ENCODE results near the gene NOC3L.

Gene NOC3L

GRCh38 chr10:94293354-94293753 lies 69.4 kb downstream of the NOC3L start:
- ChIA-PET CTCF (interaction anchor here (1.0 kb wide), 1 partner anchor 12 kb away, joined by 3 read pairs; no protein-coding TSS in a partner anchor), POLR2A (no interaction called here)
- Histone ChIP-seq H3K4me3 (ENCODE audit: low read depth, low read length) (no peak overlapping the region), H3K27ac (ENCODE audit: extremely low read depth, low read depth, low read length) (no peak overlapping the region), H3K36me3 (ENCODE audit: control insufficient read depth in 2 of 2, insufficient read depth in 1 of 2, low read length in 2 of 2) (no peaks in the 10 kb centered on the region; a peak in 1 of 3 replicates), H3K9me3 (ENCODE audit: control insufficient read depth, insufficient read depth, low read depth, low read length) (no peaks in the 10 kb centered on the region), H3K4me1 (ENCODE audit: control insufficient read depth, insufficient read depth, low read length) (no peaks in the 10 kb centered on the region)
- TF ChIP-seq ZNF223 (tag by site-specific recombination; IDR thresholded peaks at IDR 0.05) (no peak), PRDM1 (tag by site-specific recombination; IDR thresholded peaks at IDR 0.05) (no peak), SALL2 (tag by site-specific recombination; IDR thresholded peaks at IDR 0.05; ENCODE audit: borderline replicate concordance) (no peak), ZNF426 (tag by site-specific recombination; IDR thresholded peaks at IDR 0.05) (no peak), ZNF707 (tag by site-specific recombination; IDR thresholded peaks at IDR 0.05) (no peak), ZNF529 (tag by site-specific recombination; IDR thresholded peaks at IDR 0.05; ENCODE audit: insufficient replicate concordance) (no peak), ZNF664 (tag by site-specific recombination; IDR thresholded peaks at IDR 0.05) (no peak), YY2 (tag by site-specific recombination; IDR thresholded peaks at IDR 0.05) (no peak), ZNF560 (tag by site-specific recombination; IDR thresholded peaks at IDR 0.05; ENCODE audit: borderline replicate concordance) (no peak)
- TF ChIP-seq, protein P1, sequence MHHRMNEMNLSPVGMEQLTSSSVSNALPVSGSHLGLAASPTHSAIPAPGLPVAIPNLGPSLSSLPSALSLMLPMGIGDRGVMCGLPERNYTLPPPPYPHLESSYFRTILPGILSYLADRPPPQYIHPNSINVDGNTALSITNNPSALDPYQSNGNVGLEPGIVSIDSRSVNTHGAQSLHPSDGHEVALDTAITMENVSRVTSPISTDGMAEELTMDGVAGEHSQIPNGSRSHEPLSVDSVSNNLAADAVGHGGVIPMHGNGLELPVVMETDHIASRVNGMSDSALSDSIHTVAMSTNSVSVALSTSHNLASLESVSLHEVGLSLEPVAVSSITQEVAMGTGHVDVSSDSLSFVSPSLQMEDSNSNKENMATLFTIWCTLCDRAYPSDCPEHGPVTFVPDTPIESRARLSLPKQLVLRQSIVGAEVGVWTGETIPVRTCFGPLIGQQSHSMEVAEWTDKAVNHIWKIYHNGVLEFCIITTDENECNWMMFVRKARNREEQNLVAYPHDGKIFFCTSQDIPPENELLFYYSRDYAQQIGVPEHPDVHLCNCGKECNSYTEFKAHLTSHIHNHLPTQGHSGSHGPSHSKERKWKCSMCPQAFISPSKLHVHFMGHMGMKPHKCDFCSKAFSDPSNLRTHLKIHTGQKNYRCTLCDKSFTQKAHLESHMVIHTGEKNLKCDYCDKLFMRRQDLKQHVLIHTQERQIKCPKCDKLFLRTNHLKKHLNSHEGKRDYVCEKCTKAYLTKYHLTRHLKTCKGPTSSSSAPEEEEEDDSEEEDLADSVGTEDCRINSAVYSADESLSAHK (tag by site-specific recombination; IDR thresholded peaks at IDR 0.05), result no peak

GRCh38 chr10:94292434-94293090 lies 70.2 kb downstream of the NOC3L start:
- Histone ChIP-seq H3K27ac (ENCODE audit: extremely low read depth, low read depth, low read length) (no peak overlapping the region), H3K36me3 (ENCODE audit: control insufficient read depth in 2 of 2, insufficient read depth in 1 of 2, low read length in 2 of 2) (no peaks in the 10 kb centered on the region; a peak in 1 of 3 replicates), H3K9me3 (ENCODE audit: control insufficient read depth, insufficient read depth, low read depth, low read length) (no peaks in the 10 kb centered on the region), H3K4me1 (ENCODE audit: control insufficient read depth, insufficient read depth, low read length) (no peaks in the 10 kb centered on the region), H3K4me3 (ENCODE audit: low read depth, low read length) (no peak overlapping the region)
- ChIA-PET POLR2A (no interaction called here), CTCF (interaction anchor here (0.6 to 1.0 kb wide), 3 partner anchors 10 to 52 kb away, joined by 3 read pairs; no protein-coding TSS in a partner anchor)
- TF ChIP-seq, protein P2, sequence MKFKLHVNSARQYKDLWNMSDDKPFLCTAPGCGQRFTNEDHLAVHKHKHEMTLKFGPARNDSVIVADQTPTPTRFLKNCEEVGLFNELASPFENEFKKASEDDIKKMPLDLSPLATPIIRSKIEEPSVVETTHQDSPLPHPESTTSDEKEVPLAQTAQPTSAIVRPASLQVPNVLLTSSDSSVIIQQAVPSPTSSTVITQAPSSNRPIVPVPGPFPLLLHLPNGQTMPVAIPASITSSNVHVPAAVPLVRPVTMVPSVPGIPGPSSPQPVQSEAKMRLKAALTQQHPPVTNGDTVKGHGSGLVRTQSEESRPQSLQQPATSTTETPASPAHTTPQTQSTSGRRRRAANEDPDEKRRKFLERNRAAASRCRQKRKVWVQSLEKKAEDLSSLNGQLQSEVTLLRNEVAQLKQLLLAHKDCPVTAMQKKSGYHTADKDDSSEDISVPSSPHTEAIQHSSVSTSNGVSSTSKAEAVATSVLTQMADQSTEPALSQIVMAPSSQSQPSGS (tag by site-specific recombination; IDR thresholded peaks at IDR 0.05; ENCODE audit: low read depth), result no peak
- TF ChIP-seq, protein P3, sequence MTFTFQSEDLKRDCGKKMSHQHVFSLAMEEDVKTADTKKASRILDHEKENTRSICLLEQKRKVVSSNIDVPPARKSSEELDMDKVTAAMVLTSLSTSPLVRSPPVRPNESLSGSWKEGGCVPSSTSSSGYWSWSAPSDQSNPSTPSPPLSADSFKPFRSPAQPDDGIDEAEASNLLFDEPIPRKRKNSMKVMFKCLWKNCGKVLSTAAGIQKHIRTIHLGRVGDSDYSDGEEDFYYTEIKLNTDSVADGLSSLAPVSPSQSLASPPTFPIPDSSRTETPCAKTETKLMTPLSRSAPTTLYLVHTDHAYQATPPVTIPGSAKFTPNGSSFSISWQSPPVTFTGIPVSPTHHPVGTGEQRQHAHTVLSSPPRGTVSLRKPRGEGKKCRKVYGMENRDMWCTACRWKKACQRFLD (tag by site-specific recombination; IDR thresholded peaks at IDR 0.05), result no peak
- TF ChIP-seq GLI4 (tag by site-specific recombination; IDR thresholded peaks at IDR 0.05) (no peak), ZSCAN18 (tag by site-specific recombination; IDR thresholded peaks at IDR 0.05) (no peak), ZNF362 (tag by site-specific recombination; IDR thresholded peaks at IDR 0.05) (no peak), ZNF621 (tag by site-specific recombination; IDR thresholded peaks at IDR 0.05) (no peak), ZNF555 (tag by site-specific recombination; conservative IDR thresholded peaks at IDR 0.05) (no peak), ZNF37A (tag by site-specific recombination; IDR thresholded peaks at IDR 0.05) (no peak), PATZ1 (tag by site-specific recombination; IDR thresholded peaks at IDR 0.05) (no peak)

Measured in HEK293 (cell line).